ENCODE data around the gene TRPV2. TPM values are rescaled to one million over a fixed set of nuclear protein-coding genes. Genes with fewer than 3 reads are reported as not detected.

TRPV2 gene
- total RNA-seq, 1 experiment from 2014 or later, result 34.9 TPM

GRCh38 chr17:16429083-16429482 is 13.7 kb downstream of the TRPV2 start:
- ATAC-seq (no peak), DNase-seq (ENCODE audit: low read depth, low spot score) (no peak)
- Histone ChIP-seq H3K27me3 (ENCODE audit: control insufficient read depth, insufficient read depth, low read length) (no peaks in the 10 kb centered on the region), H3K9me3 (ENCODE audit: control insufficient read depth, insufficient read depth, low read depth, low read length) (no peaks in the 10 kb centered on the region), H3K36me3 (ENCODE audit: control insufficient read depth, insufficient read depth, low read length) (no peaks in the 10 kb centered on the region), H3K27ac (ENCODE audit: low read length) (no peak overlapping the region), H3K4me3 (ENCODE audit: low read depth in 2 of 2, low read length in 2 of 2) (no peak overlapping the region), H3K4me1 (ENCODE audit: control insufficient read depth, insufficient read depth, low read length) (no peaks in the 10 kb centered on the region)
- no TSS peak for BruUV-seq (replicated peaks)
- in situ Hi-C loops (cut with HindIII; ENCODE audit: low pct_unique_long_range_greater_than_20kb, low sequenced_read_pairs) (no loop called here), intact Hi-C loops (cut with micrococcal nuclease; ENCODE audit: unreplicated experiment) (no loop called here)
- TF ChIP-seq POLR2AphosphoS5 (IDR thresholded peaks at IDR 0.05; ENCODE audit: low read depth, low read length) (no peak), TCF7L2 (IDR thresholded peaks at IDR 0.05; ENCODE audit: low read depth, low read length) (no peak), SIN3A (IDR thresholded peaks at IDR 0.05; ENCODE audit: borderline replicate concordance, insufficient read depth, low read depth, low read length) (no peak), CTCF (IDR thresholded peaks at IDR 0.05) (no peak)
- TF ChIP-seq, protein P1, sequence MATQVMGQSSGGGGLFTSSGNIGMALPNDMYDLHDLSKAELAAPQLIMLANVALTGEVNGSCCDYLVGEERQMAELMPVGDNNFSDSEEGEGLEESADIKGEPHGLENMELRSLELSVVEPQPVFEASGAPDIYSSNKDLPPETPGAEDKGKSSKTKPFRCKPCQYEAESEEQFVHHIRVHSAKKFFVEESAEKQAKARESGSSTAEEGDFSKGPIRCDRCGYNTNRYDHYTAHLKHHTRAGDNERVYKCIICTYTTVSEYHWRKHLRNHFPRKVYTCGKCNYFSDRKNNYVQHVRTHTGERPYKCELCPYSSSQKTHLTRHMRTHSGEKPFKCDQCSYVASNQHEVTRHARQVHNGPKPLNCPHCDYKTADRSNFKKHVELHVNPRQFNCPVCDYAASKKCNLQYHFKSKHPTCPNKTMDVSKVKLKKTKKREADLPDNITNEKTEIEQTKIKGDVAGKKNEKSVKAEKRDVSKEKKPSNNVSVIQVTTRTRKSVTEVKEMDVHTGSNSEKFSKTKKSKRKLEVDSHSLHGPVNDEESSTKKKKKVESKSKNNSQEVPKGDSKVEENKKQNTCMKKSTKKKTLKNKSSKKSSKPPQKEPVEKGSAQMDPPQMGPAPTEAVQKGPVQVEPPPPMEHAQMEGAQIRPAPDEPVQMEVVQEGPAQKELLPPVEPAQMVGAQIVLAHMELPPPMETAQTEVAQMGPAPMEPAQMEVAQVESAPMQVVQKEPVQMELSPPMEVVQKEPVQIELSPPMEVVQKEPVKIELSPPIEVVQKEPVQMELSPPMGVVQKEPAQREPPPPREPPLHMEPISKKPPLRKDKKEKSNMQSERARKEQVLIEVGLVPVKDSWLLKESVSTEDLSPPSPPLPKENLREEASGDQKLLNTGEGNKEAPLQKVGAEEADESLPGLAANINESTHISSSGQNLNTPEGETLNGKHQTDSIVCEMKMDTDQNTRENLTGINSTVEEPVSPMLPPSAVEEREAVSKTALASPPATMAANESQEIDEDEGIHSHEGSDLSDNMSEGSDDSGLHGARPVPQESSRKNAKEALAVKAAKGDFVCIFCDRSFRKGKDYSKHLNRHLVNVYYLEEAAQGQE (IDR thresholded peaks at IDR 0.05; ENCODE audit: insufficient read depth in 1 of 2, low read depth in 2 of 2, low read length in 1 of 2), result no peak
- POLR2A ChIA-PET, result no interaction called here
- CTCF ChIA-PET, result no interaction called here

- H3K36me3 ChIP-seq (ENCODE audit: control insufficient read depth, insufficient read depth, low read length), result no peaks in the 10 kb centered on the region
- no peak overlapping the region for H3K4me3 ChIP-seq (ENCODE audit: low read depth in 2 of 2, low read length in 2 of 2)
- in situ Hi-C loops (cut with HindIII; ENCODE audit: low pct_unique_long_range_greater_than_20kb, low sequenced_read_pairs), result no loop called here
- POLR2A ChIA-PET, result interaction anchor here (0.7 kb wide), 1 partner anchor 687 kb away, joined by 13 read pairs; no protein-coding TSS in a partner anchor
- ATAC-seq (no peak), DNase-seq (ENCODE audit: low read depth, low spot score) (no peak)
- TF ChIP-seq POLR2AphosphoS5 (IDR thresholded peaks at IDR 0.05; ENCODE audit: low read depth, low read length), result no peak
- TF ChIP-seq SIN3A (IDR thresholded peaks at IDR 0.05; ENCODE audit: borderline replicate concordance, insufficient read depth, low read depth, low read length), result no peak
- intact Hi-C loops (cut with micrococcal nuclease; ENCODE audit: unreplicated experiment), result loop anchor here (10.0 kb wide), 1 partner anchor 46 kb away; the partner anchor contains the start of gene UBB
- CTCF ChIA-PET, result interaction anchor here (0.6 to 0.7 kb wide), 2 partner anchors 11 to 100 kb away, joined by 5 read pairs; no protein-coding TSS in a partner anchor
- no peaks in the 10 kb centered on the region for H3K27me3 ChIP-seq (ENCODE audit: control insufficient read depth, insufficient read depth, low read length)
- H3K4me1 ChIP-seq (ENCODE audit: control insufficient read depth, insufficient read depth, low read length), result no peaks in the 10 kb centered on the region
- H3K27ac ChIP-seq (ENCODE audit: low read length), result no peak overlapping the region
- no peaks in the 10 kb centered on the region for H3K9me3 ChIP-seq (ENCODE audit: control insufficient read depth, insufficient read depth, low read depth, low read length)
- BruUV-seq (replicated peaks), result no TSS peak
Observed at GRCh38 chr17:16430650-16431049, 15.3 kb downstream of the TRPV2 start.

DNA sequence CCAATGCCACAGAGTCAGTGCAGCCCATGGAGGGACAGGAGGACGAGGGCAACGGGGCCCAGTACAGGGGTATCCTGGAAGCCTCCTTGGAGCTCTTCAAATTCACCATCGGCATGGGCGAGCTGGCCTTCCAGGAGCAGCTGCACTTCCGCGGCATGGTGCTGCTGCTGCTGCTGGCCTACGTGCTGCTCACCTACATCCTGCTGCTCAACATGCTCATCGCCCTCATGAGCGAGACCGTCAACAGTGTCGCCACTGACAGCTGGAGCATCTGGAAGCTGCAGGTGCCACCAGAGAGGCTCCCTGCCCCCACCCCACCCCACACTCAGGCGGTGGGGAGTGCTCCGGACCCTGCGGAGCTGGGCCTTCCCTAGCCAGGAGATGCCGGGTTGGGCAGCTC is 16.6 kb downstream of the TRPV2 start:
- DNase-seq (ENCODE audit: low read depth, low spot score) (no peak), ATAC-seq (no peak)
- no peaks in the 10 kb centered on the region for H3K36me3 ChIP-seq (ENCODE audit: control insufficient read depth, insufficient read depth, low read length)
- intact Hi-C loops (cut with micrococcal nuclease; ENCODE audit: unreplicated experiment), result loop anchor here (10.0 kb wide), 1 partner anchor 47 kb away; the partner anchor contains the start of gene UBB
- no peak overlapping the region for H3K4me3 ChIP-seq (ENCODE audit: low read depth in 2 of 2, low read length in 2 of 2)
- TF ChIP-seq POLR2AphosphoS5 (IDR thresholded peaks at IDR 0.05; ENCODE audit: low read depth, low read length) (no peak), SIN3A (IDR thresholded peaks at IDR 0.05; ENCODE audit: borderline replicate concordance, insufficient read depth, low read depth, low read length) (no peak), TCF7L2 (IDR thresholded peaks at IDR 0.05; ENCODE audit: low read depth, low read length) (no peak), CTCF (IDR thresholded peaks at IDR 0.05) (no peak)
- TF ChIP-seq, protein P1 (IDR thresholded peaks at IDR 0.05; ENCODE audit: insufficient read depth in 1 of 2, low read depth in 2 of 2, low read length in 1 of 2), result no peak
- in situ Hi-C loops (cut with HindIII; ENCODE audit: low pct_unique_long_range_greater_than_20kb, low sequenced_read_pairs), result no loop called here
- BruUV-seq (replicated peaks), result no TSS peak
- no peaks in the 10 kb centered on the region for H3K27me3 ChIP-seq (ENCODE audit: control insufficient read depth, insufficient read depth, low read length)
- ChIA-PET CTCF (no interaction called here), POLR2A (no interaction called here)
- H3K27ac ChIP-seq (ENCODE audit: low read length), result no peak overlapping the region
- no peaks in the 10 kb centered on the region for H3K4me1 ChIP-seq (ENCODE audit: control insufficient read depth, insufficient read depth, low read length)
- no peaks in the 10 kb centered on the region for H3K9me3 ChIP-seq (ENCODE audit: control insufficient read depth, insufficient read depth, low read depth, low read length)
